ENCODE data around the gene ASB15. TPM values are rescaled to one million over a fixed set of nuclear protein-coding genes. Genes with fewer than 3 reads are reported as not detected.

The ASB15 gene
- polyA plus RNA-seq, 2 of the 4 experiments (the other 2 are of a cell fraction): not detected

GRCh38 chr7:123673137-123673732, 71.6 kb downstream of the ASB15 start (continued):
- TF ChIP-seq MAZ (IDR thresholded peaks at IDR 0.05; ENCODE audit: borderline replicate concordance, low read depth, low read length): no peak
- TF ChIP-seq SMC3 (IDR thresholded peaks at IDR 0.05): no peak
- TF ChIP-seq RFX5 (IDR thresholded peaks at IDR 0.05): no peak
- TF ChIP-seq FOXS1 (CRISPR knock-in tag; IDR thresholded peaks at IDR 0.05): no peak
- TF ChIP-seq RNF2 (IDR thresholded peaks at IDR 0.05; ENCODE audit: borderline replicate concordance, low read depth): no peak
- TF ChIP-seq, protein P1, sequence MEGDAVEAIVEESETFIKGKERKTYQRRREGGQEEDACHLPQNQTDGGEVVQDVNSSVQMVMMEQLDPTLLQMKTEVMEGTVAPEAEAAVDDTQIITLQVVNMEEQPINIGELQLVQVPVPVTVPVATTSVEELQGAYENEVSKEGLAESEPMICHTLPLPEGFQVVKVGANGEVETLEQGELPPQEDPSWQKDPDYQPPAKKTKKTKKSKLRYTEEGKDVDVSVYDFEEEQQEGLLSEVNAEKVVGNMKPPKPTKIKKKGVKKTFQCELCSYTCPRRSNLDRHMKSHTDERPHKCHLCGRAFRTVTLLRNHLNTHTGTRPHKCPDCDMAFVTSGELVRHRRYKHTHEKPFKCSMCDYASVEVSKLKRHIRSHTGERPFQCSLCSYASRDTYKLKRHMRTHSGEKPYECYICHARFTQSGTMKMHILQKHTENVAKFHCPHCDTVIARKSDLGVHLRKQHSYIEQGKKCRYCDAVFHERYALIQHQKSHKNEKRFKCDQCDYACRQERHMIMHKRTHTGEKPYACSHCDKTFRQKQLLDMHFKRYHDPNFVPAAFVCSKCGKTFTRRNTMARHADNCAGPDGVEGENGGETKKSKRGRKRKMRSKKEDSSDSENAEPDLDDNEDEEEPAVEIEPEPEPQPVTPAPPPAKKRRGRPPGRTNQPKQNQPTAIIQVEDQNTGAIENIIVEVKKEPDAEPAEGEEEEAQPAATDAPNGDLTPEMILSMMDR (IDR thresholded peaks at IDR 0.05): no peak
- no peak for TF ChIP-seq TP53 (CRISPR knock-in tag; IDR thresholded peaks at IDR 0.05)
- no peak for TF ChIP-seq HES2 (IDR thresholded peaks at IDR 0.05)

- FAIRE-seq (no peak), ATAC-seq (no peak), DNase-seq (ENCODE audit: low read depth in 1 of 2, low spot score in 1 of 2) (no peak)
- CTCF ChIA-PET: interaction anchor here (0.9 to 1.9 kb wide), 7 partner anchors 8 to 198 kb away, joined by 3 to 10 read pairs (median 3); no protein-coding TSS in a partner anchor
- TF ChIP-seq CHD2 (IDR thresholded peaks at IDR 0.05; ENCODE audit: low read length, partially characterized antibody) (no peak), MYC (IDR thresholded peaks at IDR 0.05; ENCODE audit: borderline replicate concordance, low read length) (no peak)
- POLR2A ChIA-PET: no interaction called here
- no peak overlapping the region for H3K4me2 ChIP-seq
- no peak overlapping the region for H3K4me3 ChIP-seq
- no peak overlapping the region for H3K27ac ChIP-seq
- 87% methylated on average over 3 of the region's 3 CpGs for WGBS (ENCODE audit: missing lambda C conversion rate)
- no peaks in the 10 kb centered on the region for H3K9me3 ChIP-seq
- peaks cover 9% of the 10 kb centered on the region; the same call in 2 of the 3 replicates for H3K4me1 ChIP-seq
These were observed 72.3 kb downstream of the ASB15 start for GRCh38 chr7:123673752-123674398.

GRCh38 chr7:123674399-123675180, 73.0 kb downstream of the ASB15 start:
- no peak for FAIRE-seq
- TF ChIP-seq RFX5 (IDR thresholded peaks at IDR 0.05) (no peak), MAZ (IDR thresholded peaks at IDR 0.05; ENCODE audit: borderline replicate concordance, low read depth, low read length) (no peak), CBX2 (IDR thresholded peaks at IDR 0.05; ENCODE audit: borderline replicate concordance, low read depth) (no peak), FOXS1 (CRISPR knock-in tag; IDR thresholded peaks at IDR 0.05) (no peak), POLR2A (IDR thresholded peaks at IDR 0.05; ENCODE audit: low read length) (no peak), HOXB13 (CRISPR knock-in tag; IDR thresholded peaks at IDR 0.05; ENCODE audit: low read depth) (no peak), EHF (CRISPR knock-in tag; IDR thresholded peaks at IDR 0.05) (no peak), HES2 (IDR thresholded peaks at IDR 0.05) (no peak), CHD2 (IDR thresholded peaks at IDR 0.05; ENCODE audit: low read length, partially characterized antibody) (no peak), GATA3 (IDR thresholded peaks at IDR 0.05; ENCODE audit: borderline replicate concordance) (no peak), HOXA7 (CRISPR knock-in tag; IDR thresholded peaks at IDR 0.05) (no peak), RARB (CRISPR knock-in tag; IDR thresholded peaks at IDR 0.05) (no peak), RAD21 (conservative IDR thresholded peaks at IDR 0.05 in 1 of 2, IDR thresholded peaks at IDR 0.05 in 1 of 2) (no peak), KDM1A (IDR thresholded peaks at IDR 0.05; ENCODE audit: low read depth) (no peak), ZNF302 (CRISPR knock-in tag; IDR thresholded peaks at IDR 0.05) (no peak), HDAC2 (IDR thresholded peaks at IDR 0.05) (no peak), HEYL (CRISPR knock-in tag; IDR thresholded peaks at IDR 0.05) (no peak), HOXB5 (CRISPR knock-in tag; IDR thresholded peaks at IDR 0.05) (no peak), ZC3H11A (IDR thresholded peaks at IDR 0.05) (no peak)
- TF ChIP-seq, protein P2, sequence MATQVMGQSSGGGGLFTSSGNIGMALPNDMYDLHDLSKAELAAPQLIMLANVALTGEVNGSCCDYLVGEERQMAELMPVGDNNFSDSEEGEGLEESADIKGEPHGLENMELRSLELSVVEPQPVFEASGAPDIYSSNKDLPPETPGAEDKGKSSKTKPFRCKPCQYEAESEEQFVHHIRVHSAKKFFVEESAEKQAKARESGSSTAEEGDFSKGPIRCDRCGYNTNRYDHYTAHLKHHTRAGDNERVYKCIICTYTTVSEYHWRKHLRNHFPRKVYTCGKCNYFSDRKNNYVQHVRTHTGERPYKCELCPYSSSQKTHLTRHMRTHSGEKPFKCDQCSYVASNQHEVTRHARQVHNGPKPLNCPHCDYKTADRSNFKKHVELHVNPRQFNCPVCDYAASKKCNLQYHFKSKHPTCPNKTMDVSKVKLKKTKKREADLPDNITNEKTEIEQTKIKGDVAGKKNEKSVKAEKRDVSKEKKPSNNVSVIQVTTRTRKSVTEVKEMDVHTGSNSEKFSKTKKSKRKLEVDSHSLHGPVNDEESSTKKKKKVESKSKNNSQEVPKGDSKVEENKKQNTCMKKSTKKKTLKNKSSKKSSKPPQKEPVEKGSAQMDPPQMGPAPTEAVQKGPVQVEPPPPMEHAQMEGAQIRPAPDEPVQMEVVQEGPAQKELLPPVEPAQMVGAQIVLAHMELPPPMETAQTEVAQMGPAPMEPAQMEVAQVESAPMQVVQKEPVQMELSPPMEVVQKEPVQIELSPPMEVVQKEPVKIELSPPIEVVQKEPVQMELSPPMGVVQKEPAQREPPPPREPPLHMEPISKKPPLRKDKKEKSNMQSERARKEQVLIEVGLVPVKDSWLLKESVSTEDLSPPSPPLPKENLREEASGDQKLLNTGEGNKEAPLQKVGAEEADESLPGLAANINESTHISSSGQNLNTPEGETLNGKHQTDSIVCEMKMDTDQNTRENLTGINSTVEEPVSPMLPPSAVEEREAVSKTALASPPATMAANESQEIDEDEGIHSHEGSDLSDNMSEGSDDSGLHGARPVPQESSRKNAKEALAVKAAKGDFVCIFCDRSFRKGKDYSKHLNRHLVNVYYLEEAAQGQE (IDR thresholded peaks at IDR 0.05): no peak
- Histone ChIP-seq H3K27ac (no peak overlapping the region), H3K4me1 (peaks cover 9% of the 10 kb centered on the region; the same call in 2 of the 3 replicates), H3K9me3 (no peaks in the 10 kb centered on the region), H3K4me2 (no peak overlapping the region), H3K4me3 (no peak overlapping the region)
- ATAC-seq: no peak
- ChIA-PET POLR2A (interaction anchor here (0.9 kb wide), 1 partner anchor 74 kb away, joined by 6 read pairs; the partner anchor contains the start of gene WASL), CTCF (interaction anchor here (1.1 to 1.9 kb wide), 6 partner anchors 8 to 191 kb away, joined by 3 to 10 read pairs (median 3); no protein-coding TSS in a partner anchor)
- no peak for DNase-seq (ENCODE audit: low read depth in 1 of 2, low spot score in 1 of 2)
- WGBS (ENCODE audit: missing lambda C conversion rate): 88% methylated on average over 2 of the region's 2 CpGs

Measured in A549 (cell line).